DOHH2 (cell line): ENCODE data around the gene GOLGA3.

Source experiments
- EZH2phosphoT487 ChIP-seq: fragments of 200-600 bp; sonication (generic); IDR thresholded peaks from 2 replicates; pipeline ENCODE4 v1.6.1; 2017; ENCODE audit warnings: borderline replicate concordance, mild to moderate bottlenecking, antibody characterized with exemption, low read length, moderate library complexity, mixed read lengths
- TF ChIP-seq, protein P1 (sequence below): fragments of 200-600 bp; sonication (generic); IDR thresholded peaks from one replicate; pipeline ENCODE4 v1.5.1; 2014; ENCODE audit warnings: antibody characterized with exemption, mild to moderate bottlenecking, low read depth, low read length; ENCODE audit not compliant: poor library complexity, severe bottlenecking

DNA sequence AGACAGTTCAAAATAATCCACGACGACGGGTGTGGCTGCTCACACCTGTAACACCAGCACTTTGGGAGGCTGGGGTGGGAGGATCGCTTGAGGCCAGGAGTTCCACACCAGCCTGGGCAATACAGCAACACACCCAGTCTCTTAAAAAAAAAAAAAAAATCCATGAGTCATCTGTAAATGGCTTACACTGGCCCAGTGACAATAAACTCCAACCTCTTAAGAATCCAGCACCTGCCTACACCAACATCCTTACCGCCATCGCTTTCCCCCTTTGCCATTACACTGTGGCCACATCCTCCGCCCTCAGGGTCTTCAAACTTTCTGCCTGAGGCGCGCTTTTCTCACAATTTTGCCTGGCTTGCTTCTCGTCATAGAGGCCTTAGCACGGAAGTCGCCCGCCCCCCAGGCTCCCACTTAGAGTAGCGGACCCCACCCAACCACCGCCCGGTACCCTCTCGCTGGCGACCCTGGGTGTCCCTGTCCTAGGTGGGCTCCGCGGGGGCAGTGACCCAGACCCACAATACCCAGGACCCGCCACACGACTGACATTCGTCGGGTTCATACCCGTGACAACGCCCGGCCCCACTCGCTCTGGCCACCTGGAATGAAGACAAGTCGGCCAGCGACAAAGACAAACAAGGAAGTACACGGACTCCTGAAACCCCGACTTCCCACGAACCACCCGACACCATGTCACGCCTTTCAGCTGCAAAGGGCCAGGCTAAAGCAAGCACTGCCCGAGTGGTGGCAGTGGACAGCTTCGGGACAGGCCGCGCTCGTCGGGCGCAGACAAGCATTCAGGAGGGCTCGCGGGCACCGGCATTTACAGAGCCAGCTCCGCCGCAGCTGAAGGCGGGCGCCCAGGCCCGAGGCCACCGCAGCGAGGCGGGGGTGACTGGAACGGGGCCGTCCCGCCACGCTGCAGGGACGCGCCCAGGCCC lies 636 bp downstream of the GOLGA3 start:
- TF ChIP-seq, protein P1, sequence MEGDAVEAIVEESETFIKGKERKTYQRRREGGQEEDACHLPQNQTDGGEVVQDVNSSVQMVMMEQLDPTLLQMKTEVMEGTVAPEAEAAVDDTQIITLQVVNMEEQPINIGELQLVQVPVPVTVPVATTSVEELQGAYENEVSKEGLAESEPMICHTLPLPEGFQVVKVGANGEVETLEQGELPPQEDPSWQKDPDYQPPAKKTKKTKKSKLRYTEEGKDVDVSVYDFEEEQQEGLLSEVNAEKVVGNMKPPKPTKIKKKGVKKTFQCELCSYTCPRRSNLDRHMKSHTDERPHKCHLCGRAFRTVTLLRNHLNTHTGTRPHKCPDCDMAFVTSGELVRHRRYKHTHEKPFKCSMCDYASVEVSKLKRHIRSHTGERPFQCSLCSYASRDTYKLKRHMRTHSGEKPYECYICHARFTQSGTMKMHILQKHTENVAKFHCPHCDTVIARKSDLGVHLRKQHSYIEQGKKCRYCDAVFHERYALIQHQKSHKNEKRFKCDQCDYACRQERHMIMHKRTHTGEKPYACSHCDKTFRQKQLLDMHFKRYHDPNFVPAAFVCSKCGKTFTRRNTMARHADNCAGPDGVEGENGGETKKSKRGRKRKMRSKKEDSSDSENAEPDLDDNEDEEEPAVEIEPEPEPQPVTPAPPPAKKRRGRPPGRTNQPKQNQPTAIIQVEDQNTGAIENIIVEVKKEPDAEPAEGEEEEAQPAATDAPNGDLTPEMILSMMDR = no peak
- TF ChIP-seq EZH2phosphoT487 = no peak
